HG03432 (cell line): Measurements from ENCODE around the gene HES5.
"Not testable (repeated sequence)": the region's sequence is repeated elsewhere in the genome, so short reads cannot be mapped to it uniquely, and the experiment has no call there.

Experiments
- ATAC-seq: cut with Tn5 transposase; IDR thresholded peaks from one replicate; pipeline ENCODE4 v1.9.1; 2021; ENCODE audit warnings: mild to moderate bottlenecking, moderate library complexity; ENCODE audit not compliant: unreplicated experiment

Gene HES5

GRCh38 chr1:2529784-2530512 lies at the start of gene HES5:
TSS of gene HES5 (minus strand) at chr1:2530263. CDS start at chr1:2530164, 99 bp downstream.
- no peak for ATAC-seq

- no peak for ATAC-seq
Measured at GRCh38 chr1:2578758-2579118, 48.7 kb upstream of the HES5 start.

- ATAC-seq, result peak; percentile 41
Measured at GRCh38 chr1:2577565-2578075, 47.6 kb upstream of the HES5 start.

DNA sequence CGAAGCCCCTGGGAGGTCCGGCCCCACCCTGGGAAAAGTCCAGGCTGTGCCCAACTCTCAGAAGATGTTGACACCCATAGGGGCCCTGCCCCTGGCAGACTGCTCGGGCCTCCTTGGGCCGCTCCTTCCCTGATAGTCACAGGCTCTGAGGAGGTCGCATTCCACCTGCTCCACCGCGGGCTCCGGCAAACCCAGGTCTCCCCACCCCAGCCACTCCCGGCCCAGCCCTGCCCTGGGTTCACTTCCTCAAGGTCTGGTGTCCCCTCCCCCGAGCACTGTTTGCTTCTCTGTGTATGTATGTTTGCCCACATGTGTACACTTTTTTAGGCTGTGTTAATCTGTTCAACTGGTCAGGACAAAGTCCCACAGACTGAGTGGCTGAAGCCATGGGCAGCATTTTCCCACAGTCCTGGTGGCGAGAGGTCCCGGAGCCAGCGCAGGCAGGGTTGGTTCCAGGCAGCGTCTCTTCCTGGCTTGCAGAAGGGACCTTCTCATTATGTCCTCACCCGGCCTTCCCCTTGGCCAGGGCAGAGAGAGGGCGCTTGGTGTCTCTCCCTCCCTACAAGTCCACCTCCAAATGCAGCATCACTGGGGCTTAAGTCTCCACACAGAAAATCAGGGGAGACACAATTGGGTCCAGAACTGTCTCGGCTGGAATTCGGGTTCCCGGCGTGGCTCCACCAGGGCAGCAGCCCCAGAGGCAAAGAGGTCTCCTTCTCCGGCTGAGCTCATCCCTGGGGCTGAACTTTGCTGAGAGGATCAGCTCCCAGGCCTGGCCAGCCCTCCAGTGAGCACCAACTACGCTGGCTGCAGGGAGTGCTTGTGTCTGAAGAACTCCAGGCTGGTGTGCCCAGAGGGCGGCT lies 46.0 kb upstream of the HES5 start:
- ATAC-seq, result no peak

DNA sequence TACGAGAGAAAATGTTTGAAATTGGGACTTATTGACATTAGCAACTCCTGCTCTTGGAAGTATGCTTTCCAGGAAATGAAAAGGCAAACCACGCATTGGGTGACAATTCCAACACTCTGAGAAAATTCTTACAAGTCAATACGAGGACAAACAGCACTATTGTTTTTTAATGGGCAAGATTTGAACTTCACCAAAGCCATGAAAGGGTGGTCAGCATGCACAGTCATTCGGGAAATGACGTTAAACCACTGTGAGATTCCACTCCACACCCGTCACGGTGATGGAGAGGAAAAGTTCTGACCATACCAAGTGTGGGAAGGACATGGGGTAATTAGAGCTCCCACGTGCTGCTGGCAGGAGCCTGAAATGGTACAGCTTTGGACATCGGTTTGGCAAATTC lies 44.3 kb upstream of the HES5 start:
- ATAC-seq, result no peak

- no peak for ATAC-seq
Measured at GRCh38 chr1:2573250-2573920, 43.3 kb upstream of the HES5 start.

DNA sequence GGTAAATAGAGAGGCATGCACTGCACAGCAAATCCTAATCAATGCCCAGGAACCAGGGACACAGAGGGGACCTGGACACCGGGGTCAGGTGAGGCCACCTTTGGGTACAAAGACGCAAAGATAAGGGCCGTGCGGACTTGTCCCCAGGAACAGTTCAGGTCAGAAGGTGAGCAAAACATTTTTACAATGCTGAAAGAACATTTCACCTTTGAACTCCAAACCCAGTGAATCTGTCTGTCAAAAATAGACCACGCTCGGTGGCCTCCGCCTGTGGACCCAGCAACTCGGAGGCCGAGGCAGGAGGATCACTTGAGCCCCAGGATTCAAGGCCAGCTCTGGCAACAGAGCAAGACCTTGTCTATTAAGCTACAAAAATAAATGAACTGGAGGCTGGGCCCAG lies 41.3 kb upstream of the HES5 start:
- no peak for ATAC-seq

- ATAC-seq, result no peak
Measured at GRCh38 chr1:2570332-2570731, 40.3 kb upstream of the HES5 start.

GRCh38 chr1:2569703-2570102 lies 39.6 kb upstream of the HES5 start:
- not testable (repeated sequence) for ATAC-seq

DNA sequence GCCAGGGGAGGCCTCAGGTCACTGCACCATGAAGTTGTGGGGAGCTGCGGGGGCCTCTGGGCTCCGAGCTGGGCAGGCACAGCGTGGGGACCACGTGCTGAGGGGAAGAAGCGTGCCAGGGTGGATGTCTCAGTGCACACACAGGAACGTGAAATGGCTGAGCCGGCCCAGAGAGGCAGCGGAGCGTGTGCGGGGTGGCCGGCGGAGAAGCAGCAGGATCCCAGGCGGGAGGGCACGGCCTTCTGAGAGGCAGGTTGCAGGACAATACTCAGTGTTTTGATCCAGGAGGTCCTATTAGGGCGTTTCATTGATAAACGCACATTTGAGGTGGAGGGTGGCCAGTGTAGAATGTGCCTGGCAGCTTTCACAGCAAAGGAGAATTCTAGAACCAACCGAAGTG lies 39.0 kb upstream of the HES5 start:
- ATAC-seq, result no peak

GRCh38 chr1:2568187-2568816 lies 38.2 kb upstream of the HES5 start:
- not testable (repeated sequence) for ATAC-seq

- ATAC-seq, result no peak
Measured at GRCh38 chr1:2567083-2567679, 37.1 kb upstream of the HES5 start.

DNA sequence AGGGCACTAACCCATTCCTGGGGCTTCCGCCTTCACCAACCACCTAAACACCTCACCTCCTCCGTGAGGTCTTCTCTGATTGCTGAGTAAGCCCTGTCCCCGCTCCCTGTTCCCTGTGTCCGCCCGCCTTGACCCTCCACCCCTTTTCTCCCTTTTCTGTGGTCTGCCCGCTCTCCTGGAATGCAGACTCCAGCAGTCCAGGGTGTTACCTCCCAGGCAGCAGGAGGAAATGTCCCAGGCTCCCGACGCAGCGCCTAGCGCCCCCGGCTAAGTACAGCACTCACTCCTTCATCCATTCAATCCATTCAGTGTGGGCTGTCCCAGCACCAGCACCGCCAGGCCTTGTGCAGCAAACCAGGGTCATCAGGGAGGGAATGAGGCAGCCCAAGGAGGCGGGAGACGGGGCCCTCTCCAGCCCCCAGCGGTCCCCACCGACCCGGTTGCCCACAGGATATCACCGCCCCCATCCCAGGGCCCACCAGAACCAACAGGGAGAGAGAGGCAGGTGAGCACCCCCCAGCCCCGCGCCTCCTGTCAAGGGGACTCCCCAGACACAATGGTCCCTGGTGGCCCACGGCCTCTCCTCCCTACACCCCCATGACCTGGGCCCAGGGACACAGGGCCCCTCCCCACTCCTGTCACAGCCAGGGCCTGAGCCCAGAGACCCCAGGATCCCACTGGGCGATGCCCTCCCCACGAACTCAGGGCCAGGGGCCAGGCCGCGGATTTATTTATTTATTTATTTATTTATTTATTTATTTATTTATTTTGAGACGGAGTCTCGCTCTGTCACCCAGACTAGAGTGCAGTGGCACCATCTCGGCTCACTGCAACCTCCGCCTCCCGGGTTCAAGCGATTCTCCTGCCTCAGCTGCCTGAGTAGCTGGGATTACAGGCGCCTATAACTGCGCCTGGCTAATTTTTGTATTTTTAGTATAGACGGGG lies 36.3 kb upstream of the HES5 start:
- no peak for ATAC-seq

DNA sequence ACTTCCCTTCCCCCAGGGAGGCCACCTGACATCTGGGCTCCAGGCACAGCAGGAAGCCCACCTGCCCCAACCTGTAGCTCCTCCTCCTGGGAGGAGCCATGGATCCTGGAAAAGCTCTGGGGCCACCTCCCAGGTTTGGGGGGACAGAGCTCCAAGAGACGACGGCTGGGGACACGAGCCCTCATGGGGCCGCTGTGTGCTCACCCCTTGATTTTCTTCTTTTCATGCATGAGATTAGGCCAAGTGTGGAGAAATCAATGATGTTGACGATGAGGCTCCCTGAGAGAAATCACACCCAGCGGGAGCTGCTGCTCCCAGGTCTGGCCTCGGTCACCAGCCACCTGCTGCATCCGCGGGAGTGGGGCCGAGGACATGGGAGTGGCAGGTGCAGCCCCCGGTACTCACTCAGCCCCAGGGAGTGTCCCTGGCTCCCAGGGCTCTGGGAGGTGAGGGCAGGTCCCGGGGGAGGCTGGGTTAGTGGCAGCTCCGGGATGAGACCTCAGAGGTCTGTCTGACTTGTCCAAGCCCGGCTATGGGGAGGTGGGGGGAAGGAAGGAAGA lies 34.8 kb upstream of the HES5 start:
- ATAC-seq, result no peak

DNA sequence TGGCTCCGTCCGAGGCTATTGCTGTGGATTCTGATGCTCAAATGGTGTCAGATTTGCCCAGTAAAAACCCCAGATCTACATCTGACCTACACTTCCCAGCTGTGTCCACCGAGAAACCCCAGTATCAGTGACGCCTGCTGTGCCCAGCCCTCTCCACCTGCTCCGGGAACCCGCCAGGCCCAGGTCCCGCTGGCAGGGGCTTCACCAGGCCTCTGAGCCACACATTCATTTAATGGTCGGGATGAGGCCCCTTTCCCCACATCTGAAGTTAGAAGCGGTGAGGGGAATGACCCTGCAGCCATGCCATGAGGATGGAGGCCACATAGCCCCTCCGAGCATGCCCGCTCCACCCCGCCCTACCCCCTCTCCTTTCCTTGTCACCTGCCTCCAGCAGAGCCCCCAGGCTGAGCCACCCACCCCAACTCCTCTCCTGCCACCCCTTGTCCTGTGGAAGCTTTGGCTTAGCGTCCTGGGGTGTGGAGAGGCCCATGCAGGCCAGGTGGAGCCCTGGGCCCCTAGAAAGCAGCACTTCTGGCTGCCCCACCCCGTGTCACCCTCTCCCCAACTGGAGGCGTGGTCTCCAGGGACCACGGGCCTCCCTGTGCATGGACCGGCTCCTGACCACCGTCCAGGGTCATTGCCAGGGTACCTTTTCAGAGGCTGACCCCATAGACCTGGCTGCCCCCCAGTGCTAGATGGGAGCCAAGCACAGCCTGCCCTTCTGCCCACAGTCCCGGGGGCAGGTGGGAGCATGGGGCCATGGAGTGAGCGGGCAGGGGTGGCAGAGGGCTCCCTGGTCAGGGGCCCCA lies 34.1 kb upstream of the HES5 start:
- no peak for ATAC-seq

DNA sequence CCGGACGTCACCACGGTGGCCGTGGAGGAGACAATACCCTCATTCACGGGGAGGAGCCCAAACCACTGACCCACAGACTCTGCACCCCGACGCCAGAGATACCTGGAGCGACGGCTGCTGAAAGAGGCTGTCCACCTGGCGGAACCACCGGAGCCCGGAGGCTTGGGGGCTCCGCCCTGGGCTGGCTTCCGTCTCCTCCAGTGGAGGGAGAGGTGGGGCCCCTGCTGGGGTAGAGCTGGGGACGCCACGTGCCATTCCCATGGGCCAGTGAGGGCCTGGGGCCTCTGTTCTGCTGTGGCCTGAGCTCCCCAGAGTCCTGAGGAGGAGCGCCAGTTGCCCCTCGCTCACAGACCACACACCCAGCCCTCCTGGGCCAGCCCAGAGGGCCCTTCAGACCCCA lies 33.1 kb upstream of the HES5 start:
- no peak for ATAC-seq

DNA sequence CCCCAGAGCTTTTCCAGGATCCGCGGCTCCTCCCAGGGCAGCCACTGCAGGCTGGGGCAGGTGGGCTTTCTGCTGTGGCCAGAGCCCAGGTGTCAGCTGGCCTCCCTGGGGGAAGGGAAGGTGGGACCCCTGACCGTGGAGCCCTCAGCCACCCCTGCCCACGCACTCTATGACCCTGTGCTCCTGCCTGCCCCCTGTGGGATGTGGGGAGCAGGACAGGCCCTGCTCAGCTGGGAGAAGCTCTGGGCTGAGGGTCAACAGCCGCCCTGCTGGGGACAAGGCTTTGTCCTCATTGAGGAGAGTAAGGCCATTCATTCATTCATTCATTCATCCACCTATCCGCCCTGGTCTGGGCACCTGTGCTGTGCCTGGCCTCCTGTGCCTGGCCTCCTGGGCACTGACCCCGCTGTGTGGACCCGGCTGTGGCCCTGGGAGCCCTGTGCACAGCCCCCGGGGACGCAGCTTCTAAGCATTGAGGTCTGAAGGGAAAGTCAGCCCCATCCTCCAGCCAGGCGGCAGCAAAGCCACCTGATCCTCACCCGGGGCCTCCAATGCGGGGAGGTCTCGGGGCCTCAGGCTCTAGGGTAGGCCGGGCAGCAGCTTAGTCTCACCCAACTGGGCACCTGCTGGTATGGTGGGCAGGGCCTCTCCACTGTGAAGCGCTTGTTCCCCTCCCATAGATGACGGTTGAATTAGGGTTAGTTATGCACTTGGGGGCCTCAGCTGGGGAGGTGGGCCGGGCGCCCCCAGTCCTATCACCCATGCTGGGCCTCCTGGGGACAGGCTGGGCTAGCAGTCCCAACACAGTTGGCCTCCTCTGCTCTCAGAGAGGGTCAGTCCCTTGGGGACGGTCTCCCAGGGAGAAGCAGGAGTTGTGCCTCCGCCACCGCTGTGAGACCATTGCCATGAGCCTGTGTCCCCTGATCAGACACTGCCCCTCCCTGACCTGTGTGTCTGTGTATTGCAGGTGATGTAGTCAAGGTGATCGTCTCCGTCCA lies 32.1 kb upstream of the HES5 start:
- no peak for ATAC-seq
